Renal cortex interstitium (tissue), 11 donors: ENCODE results near the gene KIZ. TPM values are rescaled to one million over a fixed set of nuclear protein-coding genes. Genes with fewer than 3 reads are reported as not detected.

Experiments
- DNase-seq, 11 donors: peaks; one replicate each; pipeline ENCODE4 v3.0.0-alpha.2; 2013; ENCODE audit warnings: low read depth in 9 of 11, low spot score in 4 of 11; ENCODE audit errors: extremely low read depth in 1 of 11
- polyA plus RNA-seq, 3 donors: library from polyadenylated mRNA; unstranded; fragments of 120-200 nt; gene quantifications; one replicate each; pipeline ENCODE4 v1.2.1, GENCODE V29; 2013; ENCODE audit not compliant: insufficient read length in 3 of 3

KIZ gene
- polyA plus RNA-seq, 3 donors = 31.3 to 42.8 (median 38.9) TPM

DNA sequence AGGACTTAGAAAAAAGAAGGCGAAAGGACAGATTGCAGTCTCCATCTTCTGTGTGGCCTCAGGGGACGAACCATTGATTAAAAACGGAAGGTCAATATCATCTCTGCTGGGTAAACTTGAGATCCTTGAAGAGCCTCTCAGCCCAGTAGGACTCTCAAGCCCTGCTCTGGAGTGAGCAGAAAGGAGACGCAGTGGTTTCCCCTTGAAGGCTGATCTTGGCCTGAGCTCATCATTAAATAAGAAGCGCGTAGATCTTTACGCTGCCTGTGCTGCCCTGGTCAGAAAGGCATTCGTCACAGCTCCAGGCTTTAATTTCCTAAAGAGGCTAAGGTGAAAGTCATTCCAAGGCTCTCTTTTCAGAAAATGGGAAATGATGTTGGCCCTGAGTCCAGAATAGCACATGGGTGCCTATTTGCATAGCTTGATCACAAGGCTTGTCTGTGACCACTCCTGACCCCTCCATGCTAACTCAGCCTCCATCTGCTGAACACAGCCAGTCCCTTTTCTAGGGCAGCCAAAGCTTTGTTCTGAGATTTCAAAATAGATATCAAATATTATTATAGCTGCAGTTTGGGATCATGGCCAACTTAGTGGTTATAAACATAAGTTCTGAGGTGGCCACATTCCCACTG lies 148.0 kb downstream of the KIZ start:
- DNase-seq = no peak

GRCh38 chr20:21278829-21279228 lies 152.9 kb downstream of the KIZ start:
- no peak for DNase-seq

- no peak for DNase-seq
Observed at GRCh38 chr20:21279706-21280521, 154.0 kb downstream of the KIZ start.

GRCh38 chr20:21280522-21281016 lies 154.7 kb downstream of the KIZ start:
- DNase-seq = no peak

DNA sequence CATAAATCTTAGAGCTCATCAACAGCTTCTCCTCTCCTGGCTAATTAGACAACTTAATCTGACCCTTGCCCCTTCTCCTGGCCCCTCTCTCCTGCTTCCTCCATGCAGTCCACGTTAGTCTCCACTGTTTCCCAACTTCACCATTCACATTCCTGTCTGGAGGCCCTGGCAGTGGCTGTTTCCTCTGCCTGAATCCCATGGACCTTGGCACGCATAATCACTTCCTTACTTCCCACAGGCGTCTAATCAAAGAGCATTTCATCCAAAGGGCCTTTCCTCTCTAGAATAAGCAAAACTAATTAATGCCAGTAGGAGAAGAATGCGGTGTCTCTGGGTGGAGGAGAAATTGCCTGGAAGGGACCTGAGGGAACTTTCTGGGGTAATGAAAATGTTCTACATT lies 160.9 kb downstream of the KIZ start:
- no peak for DNase-seq

DNA sequence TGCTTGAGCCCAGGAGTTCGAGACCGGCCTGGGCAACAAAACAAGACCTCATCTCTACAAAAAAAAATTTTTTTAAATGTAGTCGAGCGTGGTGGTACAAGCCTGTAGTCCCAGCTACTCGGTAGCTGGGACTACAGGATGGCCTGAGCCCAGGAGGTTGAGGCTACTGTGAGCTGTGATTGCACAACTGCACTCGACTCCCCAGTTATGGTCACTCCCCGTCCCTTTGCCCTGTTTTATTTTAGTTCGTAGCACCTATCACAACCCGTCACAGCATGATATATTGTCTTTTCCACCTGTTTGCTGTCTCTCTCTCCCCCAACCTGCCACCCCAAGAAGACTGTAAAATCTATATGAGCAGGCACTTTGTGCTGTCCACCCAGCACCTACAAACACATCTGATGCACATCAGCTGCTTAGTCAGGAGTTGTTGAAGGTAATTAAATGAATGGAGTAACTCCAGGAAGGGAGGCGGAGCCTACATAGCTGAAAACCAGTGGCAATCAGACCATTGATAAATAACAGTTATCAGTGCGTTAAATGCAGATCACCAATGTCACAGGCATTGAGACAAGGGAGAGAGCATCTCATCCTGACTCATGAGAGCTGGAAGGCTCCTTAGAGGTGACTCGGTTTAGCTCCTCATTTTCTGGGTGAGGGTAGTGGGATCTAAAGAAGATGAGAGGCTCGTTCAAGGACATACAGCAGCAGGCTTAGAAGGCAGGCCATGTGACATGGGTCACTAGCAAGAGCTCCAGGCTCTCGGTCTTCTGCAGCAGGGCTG lies 162.9 kb downstream of the KIZ start:
- DNase-seq = no peak

GRCh38 chr20:21289651-21290050 lies 163.8 kb downstream of the KIZ start:
- DNase-seq = no peak

DNA sequence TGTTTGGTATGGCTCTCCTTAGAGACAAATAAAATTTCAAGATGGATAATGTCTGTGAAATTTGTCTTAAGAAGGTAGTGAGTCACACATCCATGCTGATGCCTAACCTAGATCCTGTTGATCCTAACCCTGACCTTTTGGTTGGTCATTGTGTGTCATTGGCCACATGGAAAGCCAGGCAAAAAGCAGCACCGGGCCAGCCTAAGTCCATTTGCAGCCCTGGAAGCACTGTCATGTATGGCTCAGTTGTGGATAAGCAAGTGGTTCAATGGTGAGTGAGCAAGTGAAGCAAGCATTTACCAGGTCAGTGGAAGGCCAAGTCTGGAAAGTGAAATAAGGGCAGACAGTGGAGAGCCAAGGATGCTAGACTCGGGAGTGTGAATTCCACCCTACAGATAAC lies 165.1 kb downstream of the KIZ start:
- DNase-seq = no peak

DNA sequence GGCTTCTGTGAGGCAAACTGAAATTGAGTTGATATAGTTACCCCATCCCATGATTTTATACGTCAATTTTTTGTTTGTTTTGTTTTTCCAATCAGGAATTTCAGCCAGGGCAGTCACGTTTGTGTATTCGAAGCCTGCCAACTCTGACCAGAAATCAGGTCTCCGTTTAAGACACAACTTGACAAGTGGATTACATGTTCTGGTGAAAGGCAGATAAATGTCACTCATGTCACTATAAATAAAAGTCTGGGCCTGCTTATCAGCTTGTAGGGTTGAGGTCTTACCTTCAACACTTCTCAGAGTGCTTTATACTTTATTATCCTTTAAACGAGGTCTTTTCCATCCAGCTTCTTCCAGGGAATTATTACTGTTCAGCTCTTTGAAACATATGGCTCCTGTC lies 168.9 kb downstream of the KIZ start:
- no peak for DNase-seq

Other genes starting within 250 kb of the KIZ start
- not detected for gene LINC00237, start 19.7 kb upstream of the KIZ start, polyA plus RNA-seq
- gene XRN2, start 177.2 kb downstream of the KIZ start, polyA plus RNA-seq = 100 to 1,000 TPM in 1 of 3 donors, 10 to 100 TPM in 2; 89.3 to 108 (median 96.8) TPM